GM12878 (cell line): ENCODE measurements around the gene RGS11.
A peak's percentile ranks its signal among the peaks of the same experiment; 100 is the strongest.

Source experiments
- FOS ChIP-seq: IDR thresholded peaks from 3 replicates; pipeline ENCODE4 v1.6.1; 2011; ENCODE audit warnings: borderline replicate concordance; ENCODE audit not compliant: insufficient read length; ENCODE audit errors: extremely low read depth
- NRF1 ChIP-seq: conservative IDR thresholded peaks from 2 replicates; pipeline ENCODE4 v1.6.1; 2011; ENCODE audit warnings: mild to moderate bottlenecking, low read depth, low read length, improper control_type of control experiment
- ZNF592 ChIP-seq: fragments of 450-650 bp; IDR thresholded peaks from 2 replicates; pipeline ENCODE4 v1.6.1; 2017; ENCODE audit warnings: mild to moderate bottlenecking, moderate library complexity
- TF ChIP-seq, protein P1 (sequence below), 3 experiments: IDR thresholded peaks in 2 of 3; conservative IDR thresholded peaks in 1 of 3; 2 replicates each; pipeline ENCODE4 v1.5.1; 2011; ENCODE audit warnings: low read depth in 3 of 3, low read length in 3 of 3, mild to moderate bottlenecking in 3 of 3, control low read depth in 2 of 3, moderate library complexity in 2 of 3, inconsistent platforms in 1 of 3, mixed read lengths in 1 of 3; ENCODE audit not compliant: control insufficient read depth in 2 of 3, insufficient read depth in 1 of 3; ENCODE audit errors: extremely low read depth in 1 of 3

- TF ChIP-seq NRF1, result no peak
- TF ChIP-seq FOS, result no peak
- TF ChIP-seq, protein P1, sequence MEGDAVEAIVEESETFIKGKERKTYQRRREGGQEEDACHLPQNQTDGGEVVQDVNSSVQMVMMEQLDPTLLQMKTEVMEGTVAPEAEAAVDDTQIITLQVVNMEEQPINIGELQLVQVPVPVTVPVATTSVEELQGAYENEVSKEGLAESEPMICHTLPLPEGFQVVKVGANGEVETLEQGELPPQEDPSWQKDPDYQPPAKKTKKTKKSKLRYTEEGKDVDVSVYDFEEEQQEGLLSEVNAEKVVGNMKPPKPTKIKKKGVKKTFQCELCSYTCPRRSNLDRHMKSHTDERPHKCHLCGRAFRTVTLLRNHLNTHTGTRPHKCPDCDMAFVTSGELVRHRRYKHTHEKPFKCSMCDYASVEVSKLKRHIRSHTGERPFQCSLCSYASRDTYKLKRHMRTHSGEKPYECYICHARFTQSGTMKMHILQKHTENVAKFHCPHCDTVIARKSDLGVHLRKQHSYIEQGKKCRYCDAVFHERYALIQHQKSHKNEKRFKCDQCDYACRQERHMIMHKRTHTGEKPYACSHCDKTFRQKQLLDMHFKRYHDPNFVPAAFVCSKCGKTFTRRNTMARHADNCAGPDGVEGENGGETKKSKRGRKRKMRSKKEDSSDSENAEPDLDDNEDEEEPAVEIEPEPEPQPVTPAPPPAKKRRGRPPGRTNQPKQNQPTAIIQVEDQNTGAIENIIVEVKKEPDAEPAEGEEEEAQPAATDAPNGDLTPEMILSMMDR (IDR thresholded peaks at IDR 0.05 in 2 of 3, conservative IDR thresholded peaks at IDR 0.05 in 1 of 3; ENCODE audit: control insufficient read depth in 2 of 3, extremely low read depth in 1 of 3, insufficient read depth in 1 of 3, low read depth in 3 of 3, low read length in 3 of 3), result peak; percentile 17 to 30 (median 24); a peak in 5 of 6 replicates
- TF ChIP-seq ZNF592, result no peak
Observed at GRCh38 chr16:318628-319027, 42.9 kb upstream of the RGS11 start.
